ENCODE results near the gene KCNF1.

DNA sequence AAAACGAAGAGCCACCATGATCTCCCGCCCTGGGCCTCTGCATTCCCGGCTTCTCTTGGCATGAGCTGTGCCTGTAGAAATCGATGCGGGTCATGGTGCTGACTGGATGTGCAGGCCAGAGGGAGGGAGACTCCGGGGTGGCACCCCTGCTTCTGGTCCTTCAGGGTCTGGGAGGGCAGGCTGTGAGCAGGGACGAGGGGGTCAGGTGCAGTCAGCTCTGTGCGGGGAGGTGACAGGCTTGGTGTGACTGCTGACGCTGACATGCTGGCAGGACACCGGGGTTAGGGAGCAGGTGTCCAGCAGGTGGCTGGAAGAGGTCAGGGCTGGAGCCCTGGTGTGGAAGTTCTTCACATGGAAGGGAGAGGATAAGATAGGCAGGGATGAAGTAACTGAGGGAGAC is 48.7 kb upstream of the KCNF1 start:
- TF ChIP-seq, protein P1, sequence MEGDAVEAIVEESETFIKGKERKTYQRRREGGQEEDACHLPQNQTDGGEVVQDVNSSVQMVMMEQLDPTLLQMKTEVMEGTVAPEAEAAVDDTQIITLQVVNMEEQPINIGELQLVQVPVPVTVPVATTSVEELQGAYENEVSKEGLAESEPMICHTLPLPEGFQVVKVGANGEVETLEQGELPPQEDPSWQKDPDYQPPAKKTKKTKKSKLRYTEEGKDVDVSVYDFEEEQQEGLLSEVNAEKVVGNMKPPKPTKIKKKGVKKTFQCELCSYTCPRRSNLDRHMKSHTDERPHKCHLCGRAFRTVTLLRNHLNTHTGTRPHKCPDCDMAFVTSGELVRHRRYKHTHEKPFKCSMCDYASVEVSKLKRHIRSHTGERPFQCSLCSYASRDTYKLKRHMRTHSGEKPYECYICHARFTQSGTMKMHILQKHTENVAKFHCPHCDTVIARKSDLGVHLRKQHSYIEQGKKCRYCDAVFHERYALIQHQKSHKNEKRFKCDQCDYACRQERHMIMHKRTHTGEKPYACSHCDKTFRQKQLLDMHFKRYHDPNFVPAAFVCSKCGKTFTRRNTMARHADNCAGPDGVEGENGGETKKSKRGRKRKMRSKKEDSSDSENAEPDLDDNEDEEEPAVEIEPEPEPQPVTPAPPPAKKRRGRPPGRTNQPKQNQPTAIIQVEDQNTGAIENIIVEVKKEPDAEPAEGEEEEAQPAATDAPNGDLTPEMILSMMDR (IDR thresholded peaks at IDR 0.05; ENCODE audit: poor library complexity, severe bottlenecking): no peak
- TF ChIP-seq RAD21 (conservative IDR thresholded peaks at IDR 0.05): no peak
